A549 (cell line): Measurements from ENCODE around the gene MT1E. TPM values are rescaled to one million over a fixed set of nuclear protein-coding genes. Genes with fewer than 3 reads are reported as not detected.

Experiments
- ATAC-seq, 2 experiments: fragments of 200-7000 bp in 1 of 2; fragments of >200 bp in 1 of 2; cut with Nextera tagmentation in 1 of 2; cut with Tn5 transposase in 1 of 2; 3 replicates each; pipeline versions ENCODE4 v1.8.0 to v1.9.1; 2018 to 2020; ENCODE audit warnings: mild to moderate bottlenecking in 1 of 2, moderate library complexity in 1 of 2
- CTCF ChIA-PET: fragments of 300-600 bp; sonication (Branson Sonifier 250); formaldehyde crosslinking; extraction: SDS; loops from one replicate; lab custom pipeline; 2021; ENCODE audit warnings: antibody characterized with exemption, inconsistent platforms; lab: Yijun Ruan, JAX
- POLR2A ChIA-PET: fragments of 350-600 bp; formaldehyde crosslinking; extraction: SDS; loops from one replicate; lab custom pipeline; 2021; ENCODE audit warnings: antibody characterized with exemption, inconsistent platforms; lab: Yijun Ruan, JAX
- DNase-seq, 2 experiments: peaks; one replicate each; pipeline versions ENCODE4 v3.0.0 to v3.0.0-alpha.2; 2011 to 2016; ENCODE audit warnings: low read depth in 1 of 2, low spot score in 1 of 2
- FAIRE-seq: peaks from 2 replicates; lab custom pipeline; 2011; peaks lifted over from hg19 to GRCh38; lab: Jason Lieb, UNC
- H3K27ac ChIP-seq, 2 experiments: fragments of >200 bp; sonication (Bioruptor Twin); formaldehyde crosslinking; 3 replicates each; pipeline ENCODE4 v1.5.1; 2016 to 2017
- H3K4me1 ChIP-seq: fragments of >200 bp; sonication (Bioruptor Twin); formaldehyde crosslinking; 3 replicates; pipeline ENCODE4 v1.6.1; 2016
- H3K4me2 ChIP-seq: fragments of >200 bp; sonication (Bioruptor Twin); formaldehyde crosslinking; 3 replicates; pipeline ENCODE4 v1.6.1; 2016
- H3K4me3 ChIP-seq: fragments of >200 bp; sonication (Bioruptor Twin); formaldehyde crosslinking; 3 replicates; pipeline ENCODE4 v1.5.1; 2016
- H3K9me3 ChIP-seq: fragments of >200 bp; sonication (Bioruptor Twin); formaldehyde crosslinking; 3 replicates; pipeline ENCODE4 v1.6.1; 2016
- BHLHE40 ChIP-seq: IDR thresholded peaks from 2 replicates; pipeline ENCODE4 v1.6.1; 2012; ENCODE audit warnings: low read depth, low read length, inconsistent platforms
- CHD2 ChIP-seq: fragments of 150-350 bp; IDR thresholded peaks from 2 replicates; pipeline ENCODE4 v1.6.1; 2014; ENCODE audit warnings: low read length; ENCODE audit not compliant: partially characterized antibody
- EHF ChIP-seq: fragments of 250-450 bp; sonication (Bioruptor Pico); IDR thresholded peaks from 2 replicates; pipeline ENCODE4 v1.5.0; 2020; ENCODE audit warnings: mild to moderate bottlenecking
- EHMT2 ChIP-seq: fragments of 200-600 bp; sonication (generic); IDR thresholded peaks from 2 replicates; pipeline ENCODE4 v1.6.1; 2016; ENCODE audit warnings: antibody characterized with exemption, low read depth, mild to moderate bottlenecking, moderate library complexity
- FOSL2 ChIP-seq, 2 experiments: fragments of 450-650 bp in 1 of 2; fragments of >200 bp in 1 of 2; sonication (Bioruptor Twin) in 1 of 2; formaldehyde crosslinking; IDR thresholded peaks; 2 replicates each; pipeline versions ENCODE4 v1.5.0 to v1.6.1; 2016 to 2020; ENCODE audit warnings: mild to moderate bottlenecking in 1 of 2, moderate library complexity in 1 of 2
- GATA3 ChIP-seq: IDR thresholded peaks from 2 replicates; pipeline ENCODE4 v1.6.1; 2012; ENCODE audit warnings: borderline replicate concordance
- HDAC2 ChIP-seq: fragments of 200-600 bp; sonication (generic); IDR thresholded peaks from 2 replicates; pipeline ENCODE4 v1.6.1; 2016
- HOXB13 ChIP-seq: fragments of 250-450 bp; sonication (Bioruptor Pico); IDR thresholded peaks from 2 replicates; pipeline ENCODE4 v1.5.0; 2020; ENCODE audit warnings: low read depth, mild to moderate bottlenecking, moderate library complexity
- JUN ChIP-seq, 2 experiments: fragments of >200 bp; sonication (Bioruptor Twin); formaldehyde crosslinking; IDR thresholded peaks; 2 replicates in 1 of 2; 3 replicates in 1 of 2; pipeline ENCODE4 v1.6.1; 2016 to 2017
- JUNB ChIP-seq: fragments of >200 bp; sonication (Bioruptor Twin); formaldehyde crosslinking; IDR thresholded peaks from 2 replicates; pipeline ENCODE4 v1.6.1; 2016
- KDM1A ChIP-seq: fragments of 200-600 bp; sonication (generic); IDR thresholded peaks from 2 replicates; pipeline ENCODE4 v1.6.1; 2016; ENCODE audit warnings: low read depth, mild to moderate bottlenecking
- MAFK ChIP-seq: fragments of 450-650 bp; IDR thresholded peaks from 2 replicates; pipeline ENCODE4 v1.6.1; 2014; ENCODE audit not compliant: partially characterized antibody
- MAZ ChIP-seq: fragments of 150-350 bp; IDR thresholded peaks from 2 replicates; pipeline ENCODE4 v1.6.1; 2014; ENCODE audit warnings: antibody characterized with exemption, low read depth, low read length, borderline replicate concordance
- POLR2A ChIP-seq: IDR thresholded peaks from 2 replicates; pipeline ENCODE4 v1.6.1; 2012; ENCODE audit warnings: mild to moderate bottlenecking, low read length
- RAD21 ChIP-seq, 2 experiments: fragments of >200 bp in 1 of 2; sonication (Bioruptor Twin) in 1 of 2; formaldehyde crosslinking in 1 of 2; IDR thresholded peaks in 1 of 2; conservative IDR thresholded peaks in 1 of 2; 2 replicates in 1 of 2; 3 replicates in 1 of 2; pipeline ENCODE4 v1.6.1; 2012 to 2018; ENCODE audit warnings: inconsistent platforms in 1 of 2
- RARB ChIP-seq: fragments of 250-450 bp; sonication (Bioruptor Pico); IDR thresholded peaks from 2 replicates; pipeline ENCODE4 v1.8.0; 2021; ENCODE audit warnings: mild to moderate bottlenecking, moderate library complexity
- RFX5 ChIP-seq: fragments of 450-650 bp; IDR thresholded peaks from 2 replicates; pipeline ENCODE4 v1.7.1; 2014; ENCODE audit warnings: antibody characterized with exemption, mild to moderate bottlenecking, moderate library complexity
- RNF2 ChIP-seq: fragments of 200-600 bp; sonication (generic); IDR thresholded peaks from 2 replicates; pipeline ENCODE4 v1.6.1; 2016; ENCODE audit warnings: low read depth, mild to moderate bottlenecking, antibody characterized with exemption, moderate library complexity, borderline replicate concordance
- SMC3 ChIP-seq: fragments of >200 bp; sonication (Bioruptor Twin); formaldehyde crosslinking; IDR thresholded peaks from 3 replicates; pipeline ENCODE4 v1.6.1; 2018; ENCODE audit warnings: inconsistent platforms
- TFCP2L1 ChIP-seq: fragments of 250-450 bp; sonication (Bioruptor Pico); IDR thresholded peaks from 2 replicates; pipeline ENCODE4 v1.5.0; 2021; ENCODE audit warnings: mild to moderate bottlenecking
- TP53 ChIP-seq: fragments of 250-450 bp; sonication (Bioruptor Pico); IDR thresholded peaks from 2 replicates; pipeline ENCODE4 v1.5.0; 2021; ENCODE audit warnings: mild to moderate bottlenecking, moderate library complexity
- WGBS: methylation state at CpG from one replicate; pipeline ENCODE4 v1.1.6; 2017; ENCODE audit errors: missing lambda C conversion rate; 5-methylcytosine and 5-hydroxymethylcytosine counted together
- polyA plus RNA-seq, 4 experiments: library from polyadenylated mRNA; depleted of rRNA in 3 of 4; stranded (reverse); fragments of >200 nt; fragmentation: RNase III in 1 of 4; extraction: RNeasy Plus Mini Kit Qiagen cat#74134 plus additional on column Dnase treatment in 1 of 4; gene quantifications; 2 replicates in 3 of 4; 3 replicates in 1 of 4; pipeline ENCODE4 v1.2.3, GENCODE V29; 2011 to 2017
- TF ChIP-seq, protein P1 (sequence below): IDR thresholded peaks from 2 replicates; pipeline ENCODE4 v1.6.1; 2012
- TF ChIP-seq, protein P2 (sequence below): IDR thresholded peaks from 2 replicates; pipeline ENCODE4 v1.6.1; 2012
- TF ChIP-seq, protein P3 (sequence below): IDR thresholded peaks from 2 replicates; pipeline ENCODE4 v1.6.1; 2012; ENCODE audit warnings: low read depth, borderline replicate concordance
- TF ChIP-seq, protein P4 (sequence below): fragments of 250-450 bp; sonication (Bioruptor Pico); IDR thresholded peaks from 2 replicates; pipeline ENCODE4 v1.5.0; 2020; ENCODE audit warnings: low read depth, mild to moderate bottlenecking, moderate library complexity
- TF ChIP-seq, protein P5 (sequence below): fragments of 150-350 bp; IDR thresholded peaks from 2 replicates; pipeline ENCODE4 v1.6.1; 2014; ENCODE audit warnings: low read depth, mild to moderate bottlenecking, low read length
- TF ChIP-seq, protein P6 (sequence below): fragments of >200 bp; sonication (Bioruptor Twin); formaldehyde crosslinking; IDR thresholded peaks from 3 replicates; pipeline ENCODE4 v1.6.1; 2016
- TF ChIP-seq, protein P7 (sequence below): fragments of 450-650 bp; IDR thresholded peaks from 2 replicates; pipeline ENCODE4 v1.6.1; 2014; ENCODE audit warnings: antibody characterized with exemption

Gene MT1E
- polyA plus RNA-seq, 2 of the 4 experiments (the other 2 are of a cell fraction), result not detected

DNA sequence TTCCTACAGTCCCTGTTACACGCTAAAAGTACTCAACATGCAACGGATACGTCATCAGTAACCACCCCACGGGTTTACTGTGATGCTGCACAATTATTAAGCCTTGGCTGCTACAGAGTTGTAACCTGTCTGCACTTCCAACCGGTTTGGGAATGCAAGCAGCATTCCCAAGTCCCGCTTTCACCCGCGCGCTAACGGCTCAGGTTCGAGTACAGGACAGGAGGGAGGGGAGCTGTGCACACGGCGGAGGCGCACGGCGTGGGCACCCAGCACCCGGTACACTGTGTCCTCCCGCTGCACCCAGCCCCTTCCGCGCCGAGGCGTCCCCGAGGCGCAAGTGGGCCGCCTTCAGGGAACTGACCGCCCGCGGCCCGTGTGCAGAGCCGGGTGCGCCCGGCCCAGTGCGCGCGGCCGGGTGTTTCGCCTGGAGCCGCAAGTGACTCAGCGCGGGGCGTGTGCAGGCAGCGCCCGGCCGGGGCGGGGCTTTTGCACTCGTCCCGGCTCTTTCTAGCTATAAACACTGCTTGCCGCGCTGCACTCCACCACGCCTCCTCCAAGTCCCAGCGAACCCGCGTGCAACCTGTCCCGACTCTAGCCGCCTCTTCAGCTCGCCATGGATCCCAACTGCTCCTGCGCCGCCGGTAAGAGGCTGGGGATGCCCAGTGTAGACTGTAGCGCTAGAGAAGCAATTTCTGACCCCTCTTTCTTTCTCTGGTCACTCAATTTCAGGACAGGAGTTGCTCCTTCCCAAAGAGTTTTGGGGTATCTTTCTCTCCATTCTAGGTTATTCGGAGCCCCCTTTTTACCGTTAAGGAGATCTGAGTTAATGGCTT lies 17.3 kb upstream of the MT1E start, which contains the start of gene MT2A:
Gene MT2A, plus strand, starts transcription at position 542 of the 833 bp plus-strand sequence. Its CDS starts 72 bp downstream, at position 614.
- DNase-seq, result peak; percentile 92 to 97
- peak within 1 kb of the TSS; percentile 61 for H3K4me3 ChIP-seq
- WGBS, result 4% methylated on average over 53 of the region's 62 CpGs
- CTCF ChIA-PET, result interaction anchor here (0.7 to 19.7 kb wide), 9 partner anchors 10 to 181 kb away, joined by 3 to 340 read pairs (median 4); partner anchors contain the start of genes MT1A, MT1B and MT1F
- H3K4me2 ChIP-seq, result peak within 1 kb of the TSS; percentile 81
- peaks cover 66% of the 10 kb centered on the region for H3K4me1 ChIP-seq
- TF ChIP-seq BHLHE40, result no peak
- peak; percentile 86 to 94 for TF ChIP-seq JUN (IDR thresholded peaks at IDR 0.05)
- TF ChIP-seq CHD2, result no peak
- TF ChIP-seq POLR2A, result peak; percentile 66
- TF ChIP-seq JUNB, result peak; percentile 35; the same call in 1 of the 2 replicates
- no peak for TF ChIP-seq MAZ
- TF ChIP-seq, protein P1, sequence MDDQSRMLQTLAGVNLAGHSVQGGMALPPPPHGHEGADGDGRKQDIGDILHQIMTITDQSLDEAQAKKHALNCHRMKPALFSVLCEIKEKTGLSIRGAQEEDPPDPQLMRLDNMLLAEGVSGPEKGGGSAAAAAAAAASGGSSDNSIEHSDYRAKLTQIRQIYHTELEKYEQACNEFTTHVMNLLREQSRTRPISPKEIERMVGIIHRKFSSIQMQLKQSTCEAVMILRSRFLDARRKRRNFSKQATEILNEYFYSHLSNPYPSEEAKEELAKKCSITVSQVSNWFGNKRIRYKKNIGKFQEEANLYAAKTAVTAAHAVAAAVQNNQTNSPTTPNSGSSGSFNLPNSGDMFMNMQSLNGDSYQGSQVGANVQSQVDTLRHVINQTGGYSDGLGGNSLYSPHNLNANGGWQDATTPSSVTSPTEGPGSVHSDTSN, result peak; percentile 31; the same call in 1 of the 2 replicates
- no peak for TF ChIP-seq MAFK
- TF ChIP-seq EHMT2, result no peak
- TF ChIP-seq HDAC2, result no peak
- TF ChIP-seq RARB (CRISPR knock-in tag), result no peak
- TF ChIP-seq TFCP2L1, result no peak
- TF ChIP-seq, protein P2, sequence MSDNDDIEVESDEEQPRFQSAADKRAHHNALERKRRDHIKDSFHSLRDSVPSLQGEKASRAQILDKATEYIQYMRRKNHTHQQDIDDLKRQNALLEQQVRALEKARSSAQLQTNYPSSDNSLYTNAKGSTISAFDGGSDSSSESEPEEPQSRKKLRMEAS, result peak; percentile 85
- TF ChIP-seq, protein P3, sequence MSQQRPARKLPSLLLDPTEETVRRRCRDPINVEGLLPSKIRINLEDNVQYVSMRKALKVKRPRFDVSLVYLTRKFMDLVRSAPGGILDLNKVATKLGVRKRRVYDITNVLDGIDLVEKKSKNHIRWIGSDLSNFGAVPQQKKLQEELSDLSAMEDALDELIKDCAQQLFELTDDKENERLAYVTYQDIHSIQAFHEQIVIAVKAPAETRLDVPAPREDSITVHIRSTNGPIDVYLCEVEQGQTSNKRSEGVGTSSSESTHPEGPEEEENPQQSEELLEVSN, result no peak; the same call in 1 of the 2 replicates
- no peak for TF ChIP-seq RNF2
- TF ChIP-seq SMC3, result no peak
- peak; percentile 68; the same call in 1 of the 2 replicates for TF ChIP-seq RFX5
- TF ChIP-seq, protein P4, sequence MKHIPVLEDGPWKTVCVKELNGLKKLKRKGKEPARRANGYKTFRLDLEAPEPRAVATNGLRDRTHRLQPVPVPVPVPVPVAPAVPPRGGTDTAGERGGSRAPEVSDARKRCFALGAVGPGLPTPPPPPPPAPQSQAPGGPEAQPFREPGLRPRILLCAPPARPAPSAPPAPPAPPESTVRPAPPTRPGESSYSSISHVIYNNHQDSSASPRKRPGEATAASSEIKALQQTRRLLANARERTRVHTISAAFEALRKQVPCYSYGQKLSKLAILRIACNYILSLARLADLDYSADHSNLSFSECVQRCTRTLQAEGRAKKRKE, result no peak
- TF ChIP-seq GATA3, result 0 out of 2 replicates have a peak, but pooled peaks have one; percentile 10
- TF ChIP-seq, protein P5, sequence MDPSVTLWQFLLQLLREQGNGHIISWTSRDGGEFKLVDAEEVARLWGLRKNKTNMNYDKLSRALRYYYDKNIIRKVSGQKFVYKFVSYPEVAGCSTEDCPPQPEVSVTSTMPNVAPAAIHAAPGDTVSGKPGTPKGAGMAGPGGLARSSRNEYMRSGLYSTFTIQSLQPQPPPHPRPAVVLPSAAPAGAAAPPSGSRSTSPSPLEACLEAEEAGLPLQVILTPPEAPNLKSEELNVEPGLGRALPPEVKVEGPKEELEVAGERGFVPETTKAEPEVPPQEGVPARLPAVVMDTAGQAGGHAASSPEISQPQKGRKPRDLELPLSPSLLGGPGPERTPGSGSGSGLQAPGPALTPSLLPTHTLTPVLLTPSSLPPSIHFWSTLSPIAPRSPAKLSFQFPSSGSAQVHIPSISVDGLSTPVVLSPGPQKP, result no peak
- TF ChIP-seq KDM1A, result 0 out of 2 replicates have a peak, but pooled peaks have one; percentile 5
- 0 out of 2 replicates have a peak, but pooled peaks have one; percentile 14 for TF ChIP-seq HOXB13 (CRISPR knock-in tag)
- TF ChIP-seq RAD21 (conservative IDR thresholded peaks at IDR 0.05 in 1 of 2, IDR thresholded peaks at IDR 0.05 in 1 of 2), result peak in 1 of 2 experiments; percentile 26; a peak in 1 of 5 replicates
- TF ChIP-seq FOSL2 (IDR thresholded peaks at IDR 0.05), result peak; percentile 74
- peak; percentile 96 for TF ChIP-seq FOSL2 (CRISPR knock-in tag; IDR thresholded peaks at IDR 0.05)
- TF ChIP-seq, protein P6, sequence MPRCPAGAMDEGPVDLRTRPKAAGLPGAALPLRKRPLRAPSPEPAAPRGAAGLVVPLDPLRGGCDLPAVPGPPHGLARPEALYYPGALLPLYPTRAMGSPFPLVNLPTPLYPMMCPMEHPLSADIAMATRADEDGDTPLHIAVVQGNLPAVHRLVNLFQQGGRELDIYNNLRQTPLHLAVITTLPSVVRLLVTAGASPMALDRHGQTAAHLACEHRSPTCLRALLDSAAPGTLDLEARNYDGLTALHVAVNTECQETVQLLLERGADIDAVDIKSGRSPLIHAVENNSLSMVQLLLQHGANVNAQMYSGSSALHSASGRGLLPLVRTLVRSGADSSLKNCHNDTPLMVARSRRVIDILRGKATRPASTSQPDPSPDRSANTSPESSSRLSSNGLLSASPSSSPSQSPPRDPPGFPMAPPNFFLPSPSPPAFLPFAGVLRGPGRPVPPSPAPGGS, result peak; percentile 89; the same call in 2 of the 3 replicates
- TF ChIP-seq TP53 (CRISPR knock-in tag), result no peak
- TF ChIP-seq, protein P7, sequence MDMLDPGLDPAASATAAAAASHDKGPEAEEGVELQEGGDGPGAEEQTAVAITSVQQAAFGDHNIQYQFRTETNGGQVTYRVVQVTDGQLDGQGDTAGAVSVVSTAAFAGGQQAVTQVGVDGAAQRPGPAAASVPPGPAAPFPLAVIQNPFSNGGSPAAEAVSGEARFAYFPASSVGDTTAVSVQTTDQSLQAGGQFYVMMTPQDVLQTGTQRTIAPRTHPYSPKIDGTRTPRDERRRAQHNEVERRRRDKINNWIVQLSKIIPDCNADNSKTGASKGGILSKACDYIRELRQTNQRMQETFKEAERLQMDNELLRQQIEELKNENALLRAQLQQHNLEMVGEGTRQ, result no peak
- no peak for TF ChIP-seq EHF
- TF ChIP-seq, all 56 proteins: peak for 12
- Histone ChIP-seq H3K9me3 (no peaks in the 10 kb centered on the region), H3K27ac (peak within 1 kb of the TSS; percentile 93 to 96)
- ATAC-seq (peak; percentile 67 to 83), FAIRE-seq (no peak)
- POLR2A ChIA-PET, result interaction anchor here (0.5 to 10.8 kb wide), 21 partner anchors 10 to 206 kb away, joined by 3 to 185 read pairs (median 4); partner anchors contain the start of genes MT1F, MT1X, NUDT21 and OGFOD1
